HEK293 (cell line): Measurements from ENCODE around the gene PANX1.

ENCODE experiments used
- CTCF ChIP-seq: fragments of 450-650 bp; formaldehyde crosslinking; IDR thresholded peaks from 2 replicates; pipeline ENCODE4 v1.5.1; 2016; ENCODE audit warnings: missing biosample characterization, missing genetic modification characterization
- KLF17 ChIP-seq: fragments of 450-650 bp; formaldehyde crosslinking; IDR thresholded peaks from 2 replicates; pipeline ENCODE4 v1.5.1; 2016; ENCODE audit warnings: missing biosample characterization, missing genetic modification characterization
- OSR2 ChIP-seq: fragments of 450-650 bp; formaldehyde crosslinking; IDR thresholded peaks from 2 replicates; pipeline ENCODE4 v1.5.1; 2016; ENCODE audit warnings: missing biosample characterization, missing genetic modification characterization
- ZNF121 ChIP-seq: fragments of 450-650 bp; formaldehyde crosslinking; IDR thresholded peaks from 2 replicates; pipeline ENCODE4 v1.5.1; 2016; ENCODE audit warnings: missing biosample characterization, missing genetic modification characterization
- ZNF138 ChIP-seq: fragments of 450-650 bp; formaldehyde crosslinking; IDR thresholded peaks from 2 replicates; pipeline ENCODE4 v1.5.1; 2016; ENCODE audit warnings: missing biosample characterization, missing genetic modification characterization, borderline replicate concordance
- ZNF223 ChIP-seq: fragments of 450-650 bp; formaldehyde crosslinking; IDR thresholded peaks from 2 replicates; pipeline ENCODE4 v1.5.1; 2016; ENCODE audit warnings: missing biosample characterization, missing genetic modification characterization
- ZNF350 ChIP-seq: fragments of 450-650 bp; formaldehyde crosslinking; IDR thresholded peaks from 2 replicates; pipeline ENCODE4 v1.5.0; 2017; ENCODE audit warnings: missing biosample characterization, mild to moderate bottlenecking, missing genetic modification characterization
- ZSCAN23 ChIP-seq: fragments of 450-650 bp; formaldehyde crosslinking; IDR thresholded peaks from 2 replicates; pipeline ENCODE4 v1.5.1; 2016; ENCODE audit warnings: missing biosample characterization, missing genetic modification characterization

- TF ChIP-seq KLF17 (tag by site-specific recombination) (no peak), ZNF121 (tag by site-specific recombination) (no peak), CTCF (tag by site-specific recombination) (no peak), ZNF138 (tag by site-specific recombination) (no peak), ZNF223 (tag by site-specific recombination) (no peak), ZSCAN23 (tag by site-specific recombination) (no peak), OSR2 (tag by site-specific recombination) (no peak), ZNF350 (tag by site-specific recombination) (no peak)
These were observed 25.2 kb upstream of the PANX1 start for GRCh38 chr11:94103471-94103870.
